Activated T-helper 1 cell treated with anti-CD3 and anti-CD28 coated beads, Interleukin-12 subunit alpha, Interleukin-12 subunit beta, Interleukin-2, Interleukin-4 antibody, amounts not matched to agents 30 ng/mL and 10 ng/mL and 1 ng/mL, durations not matched to agents 14 hours and 24 hours and 36 hours (primary cell): ENCODE data around the gene EMCN. TPM values are rescaled to one million over a fixed set of nuclear protein-coding genes. Genes with fewer than 3 reads are reported as not detected.
"Not testable (repeated sequence)": the region's sequence is repeated elsewhere in the genome, so short reads cannot be mapped to it uniquely, and the experiment has no call there.

Experiments used
- DNase-seq: peaks from one replicate; pipeline ENCODE4 v3.0.0; 2021; ENCODE audit warnings: low spot score
- H3K27ac Mint-ChIP-seq: one replicate; pipeline ENCODE4 v1.8.0; 2021; ENCODE audit warnings: mild to moderate bottlenecking, mixed read lengths
- H3K27me3 Mint-ChIP-seq: one replicate; pipeline ENCODE4 v1.8.0; 2022; ENCODE audit warnings: mild to moderate bottlenecking, moderate library complexity, mixed read lengths; ENCODE audit not compliant: insufficient read depth
- H3K36me3 Mint-ChIP-seq: one replicate; pipeline ENCODE4 v1.8.0; 2021; ENCODE audit warnings: low read depth, mixed read lengths
- H3K4me1 Mint-ChIP-seq: one replicate; pipeline ENCODE4 v1.8.0; 2021; ENCODE audit warnings: low read depth, mixed read lengths
- H3K4me3 Mint-ChIP-seq: one replicate; pipeline ENCODE4 v1.8.0; 2021; ENCODE audit warnings: mild to moderate bottlenecking, moderate library complexity, mixed read lengths
- H3K9me3 Mint-ChIP-seq: one replicate; pipeline ENCODE4 v1.8.0; 2021; ENCODE audit warnings: mixed read lengths
- intact Hi-C: fragments of 100-400 bp; cut with micrococcal nuclease; formaldehyde crosslinking; loops from one replicate; pipeline ENCODE4 v1.15.1; 2024
- total RNA-seq: library from RNA; stranded (reverse); gene quantifications from 2 replicates; pipeline ENCODE4 v1.2.3, GENCODE V29; 2022

EMCN gene
- total RNA-seq, 1 donor from 2014 or later: not detected

DNA sequence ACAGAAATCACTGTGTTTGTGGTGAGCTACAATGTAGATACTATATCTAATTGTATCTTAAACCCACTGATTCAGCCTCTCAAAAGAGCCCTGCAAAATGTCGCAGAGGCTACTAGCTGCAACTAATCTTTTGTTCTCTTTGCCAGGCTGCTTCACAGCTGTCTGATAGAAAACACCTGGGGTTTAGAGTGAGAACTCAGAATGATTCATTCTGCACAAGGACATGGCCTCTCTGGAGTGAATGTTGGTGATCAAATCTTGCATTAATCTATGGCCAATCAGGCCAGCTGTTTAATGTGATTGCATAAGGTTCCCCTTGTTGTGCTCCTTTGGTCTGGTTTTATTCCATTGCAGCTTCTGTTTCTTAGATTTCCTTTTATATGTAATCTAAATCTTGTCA is 100.3 kb downstream of the EMCN start:
- H3K36me3 Mint-ChIP-seq: no peaks in the 10 kb centered on the region
- H3K4me1 Mint-ChIP-seq: no peaks in the 10 kb centered on the region
- H3K9me3 Mint-ChIP-seq: no peaks in the 10 kb centered on the region
- H3K27me3 Mint-ChIP-seq: peaks cover 3% of the 10 kb centered on the region
- H3K27ac Mint-ChIP-seq: no peak overlapping the region
- intact Hi-C loops: no loop called here
- no peak for DNase-seq
- no peak overlapping the region for H3K4me3 Mint-ChIP-seq

DNA sequence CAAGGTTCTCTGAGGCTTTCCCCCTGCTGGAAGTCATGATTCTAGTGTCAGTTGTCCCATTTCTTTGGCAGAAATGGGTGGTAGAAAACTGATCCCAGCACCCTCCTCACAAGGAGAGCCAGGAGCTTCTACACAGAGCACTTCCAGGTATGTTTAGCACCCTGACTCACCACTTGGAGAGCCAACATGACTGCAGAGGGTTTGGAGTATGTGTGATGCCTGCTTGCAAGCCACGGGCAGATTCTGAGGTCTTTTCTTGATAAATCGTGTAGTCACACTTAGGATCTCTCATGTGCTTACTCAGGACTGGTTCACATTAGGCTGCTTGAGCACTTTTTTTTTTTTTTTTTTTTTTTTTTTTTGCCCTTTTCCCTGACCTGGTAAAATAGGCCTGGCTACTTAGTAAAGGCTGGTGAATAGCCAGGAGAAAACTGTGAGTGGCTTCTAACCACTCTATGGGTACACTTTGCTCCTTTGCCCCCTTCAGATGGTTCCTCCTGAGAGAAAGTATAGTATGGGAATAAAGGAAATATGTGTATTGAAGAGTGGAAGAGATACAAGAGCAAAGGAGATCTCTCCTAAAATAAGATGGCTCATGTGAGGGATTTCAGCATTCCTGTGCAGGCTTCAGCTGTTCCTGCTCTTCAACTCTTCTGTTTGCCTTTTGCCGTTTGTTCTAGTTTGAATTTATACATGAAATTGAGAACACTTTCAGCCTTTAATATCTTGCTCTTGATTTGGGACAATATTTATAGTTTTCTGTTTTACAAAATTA is 103.6 kb downstream of the EMCN start:
- Mint-ChIP-seq H3K27me3 (peaks cover 7% of the 10 kb centered on the region), H3K4me3 (no peak overlapping the region), H3K4me1 (no peaks in the 10 kb centered on the region), H3K36me3 (no peaks in the 10 kb centered on the region), H3K9me3 (no peaks in the 10 kb centered on the region), H3K27ac (no peak overlapping the region)
- DNase-seq: no peak
- intact Hi-C loops: no loop called here

DNA sequence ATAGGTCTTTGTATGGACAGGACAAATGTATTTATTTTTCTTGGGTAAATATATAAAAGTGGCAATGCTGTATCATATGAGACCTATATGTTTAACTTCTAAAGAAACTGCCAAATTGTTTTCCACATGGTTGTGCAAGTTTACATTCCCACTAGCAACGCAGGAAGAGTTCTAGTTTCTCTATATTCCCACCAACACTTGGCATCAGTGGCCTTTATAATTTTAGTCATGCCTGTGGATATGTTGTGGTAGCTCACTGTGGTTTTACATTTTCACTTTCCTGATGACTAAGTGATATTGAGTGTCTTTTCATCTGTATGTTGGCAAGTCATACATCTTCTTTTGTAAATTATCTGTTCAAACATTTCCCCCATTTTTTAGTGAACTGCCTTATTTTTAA is 126.0 kb downstream of the EMCN start:
- Mint-ChIP-seq H3K27ac (no peak overlapping the region), H3K9me3 (no peaks in the 10 kb centered on the region), H3K4me3 (no peak overlapping the region), H3K27me3 (peaks cover 6% of the 10 kb centered on the region), H3K4me1 (peaks cover 5% of the 10 kb centered on the region), H3K36me3 (no peaks in the 10 kb centered on the region)
- intact Hi-C loops: no loop called here
- DNase-seq: no peak

DNA sequence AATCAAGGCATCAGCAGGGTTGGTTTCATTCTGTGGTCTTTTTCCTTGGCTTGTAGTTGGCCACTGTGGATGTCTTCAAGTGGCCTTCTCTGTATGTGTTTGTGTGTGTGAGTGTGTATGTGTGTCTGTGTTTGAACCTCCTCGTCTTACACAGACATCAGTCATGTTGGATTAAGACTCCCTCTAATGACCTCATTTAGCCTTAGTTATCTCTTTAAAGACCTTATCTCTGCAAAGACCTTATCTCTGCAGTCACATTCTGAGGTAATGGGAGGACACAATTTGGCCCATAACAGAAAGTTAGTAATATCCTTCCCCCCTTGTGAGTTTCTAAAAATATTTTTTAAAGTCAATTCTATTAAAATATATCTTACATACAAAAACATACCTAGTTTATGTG is 126.7 kb downstream of the EMCN start:
- H3K4me1 Mint-ChIP-seq: peaks cover 5% of the 10 kb centered on the region
- H3K27ac Mint-ChIP-seq: no peak overlapping the region
- no peak overlapping the region for H3K4me3 Mint-ChIP-seq
- intact Hi-C loops: no loop called here
- H3K9me3 Mint-ChIP-seq: no peaks in the 10 kb centered on the region
- H3K27me3 Mint-ChIP-seq: peaks cover 6% of the 10 kb centered on the region
- H3K36me3 Mint-ChIP-seq: no peaks in the 10 kb centered on the region
- DNase-seq: no peak

DNA sequence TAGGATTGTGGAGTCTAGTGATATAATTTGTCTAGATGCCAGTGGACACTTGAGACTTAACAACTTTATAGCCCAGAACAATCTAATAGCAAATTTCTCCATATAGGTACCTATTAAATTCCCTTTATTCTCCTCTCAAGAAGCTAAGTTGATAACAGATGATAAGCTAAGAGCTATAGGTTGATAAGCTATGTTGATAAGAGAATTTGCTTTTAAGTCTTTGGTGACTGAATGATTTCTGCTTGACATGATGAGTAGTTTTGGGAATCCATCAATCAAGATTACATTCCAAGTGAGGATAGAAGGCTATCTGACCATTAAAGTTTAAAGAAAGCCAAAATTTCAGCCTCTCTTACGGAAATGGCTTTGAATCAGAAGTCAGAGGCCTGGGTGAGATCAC is 131.6 kb downstream of the EMCN start:
- Mint-ChIP-seq H3K4me3 (no peak overlapping the region), H3K9me3 (no peaks in the 10 kb centered on the region), H3K36me3 (no peaks in the 10 kb centered on the region), H3K27me3 (peaks cover 3% of the 10 kb centered on the region), H3K4me1 (no peaks in the 10 kb centered on the region), H3K27ac (no peak overlapping the region)
- DNase-seq: no peak
- intact Hi-C loops: no loop called here

DNA sequence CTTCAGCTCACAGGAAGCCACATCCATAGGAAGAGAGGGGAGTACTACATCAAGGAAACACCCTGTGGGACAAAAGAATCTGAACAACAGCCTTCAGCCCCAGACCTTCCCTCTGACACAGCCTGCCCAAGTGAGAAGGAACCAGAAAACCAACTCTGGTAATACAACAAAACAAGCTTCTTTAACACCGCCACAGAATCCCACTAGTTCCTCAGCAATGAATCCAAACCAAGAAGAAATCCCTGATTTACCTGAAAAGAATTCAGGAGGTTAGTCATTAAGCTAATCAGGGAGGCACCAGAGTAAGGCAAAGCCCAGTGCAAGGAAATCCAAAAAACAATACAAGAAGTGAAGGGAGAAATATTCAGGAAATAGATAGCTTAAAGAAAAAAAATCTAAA is 137.4 kb downstream of the EMCN start:
- intact Hi-C loops, DNase-seq, H3K4me1 Mint-ChIP-seq, H3K9me3 Mint-ChIP-seq, H3K27ac Mint-ChIP-seq, H3K27me3 Mint-ChIP-seq, H3K36me3 Mint-ChIP-seq, H3K4me3 Mint-ChIP-seq: not testable (repeated sequence)

DNA sequence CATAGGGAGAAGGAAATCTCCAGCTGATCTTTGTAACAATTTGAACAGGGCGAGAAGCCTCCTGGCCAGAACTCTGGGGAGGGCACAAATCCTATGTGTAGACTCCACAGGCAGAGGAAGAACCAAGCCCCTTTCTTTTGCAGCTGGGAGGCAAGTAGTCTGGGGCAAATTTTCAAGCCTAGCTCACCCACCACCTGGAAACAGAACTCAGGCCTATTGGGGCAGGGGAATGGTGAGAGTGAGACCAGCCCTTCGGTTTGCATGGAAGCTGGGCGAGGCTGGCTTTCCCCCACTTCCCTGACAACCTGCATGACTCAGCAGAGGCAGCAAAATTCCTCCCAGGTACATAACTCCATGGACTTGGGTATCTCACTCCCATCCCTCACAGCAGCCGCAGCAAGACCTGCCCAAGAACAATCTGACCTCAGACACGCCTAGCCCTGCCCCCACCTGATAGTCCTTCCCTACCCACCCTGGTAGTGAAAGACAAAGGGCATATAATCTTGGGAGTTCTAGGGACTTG is 138.2 kb downstream of the EMCN start:
- H3K9me3 Mint-ChIP-seq: no peaks in the 10 kb centered on the region
- H3K27ac Mint-ChIP-seq: no peak overlapping the region
- no peaks in the 10 kb centered on the region for H3K27me3 Mint-ChIP-seq
- no peaks in the 10 kb centered on the region for H3K36me3 Mint-ChIP-seq
- no peak overlapping the region for H3K4me3 Mint-ChIP-seq
- no peaks in the 10 kb centered on the region for H3K4me1 Mint-ChIP-seq
- no peak for DNase-seq
- intact Hi-C loops: no loop called here

DNA sequence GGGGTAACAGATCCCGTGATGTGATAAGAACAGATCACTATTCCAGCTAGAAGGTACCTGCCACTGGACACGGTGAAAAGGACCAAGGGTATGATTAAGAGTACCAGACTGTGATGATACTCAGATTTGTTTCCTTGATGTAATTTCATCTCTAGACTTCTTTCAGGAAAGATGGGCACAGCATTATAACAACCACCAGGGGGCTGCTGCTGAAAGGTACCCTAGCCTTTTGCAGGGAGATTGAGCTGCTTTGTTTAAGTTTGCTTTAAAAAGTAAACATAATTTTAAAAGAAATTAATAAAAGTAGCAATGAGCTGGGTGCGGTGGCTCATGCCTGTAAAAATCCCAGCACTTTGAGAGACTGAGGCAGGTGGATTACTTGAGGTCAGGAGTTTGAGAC is 145.4 kb downstream of the EMCN start:
- no peaks in the 10 kb centered on the region for H3K36me3 Mint-ChIP-seq
- no peaks in the 10 kb centered on the region for H3K27me3 Mint-ChIP-seq
- H3K4me1 Mint-ChIP-seq: no peaks in the 10 kb centered on the region
- H3K9me3 Mint-ChIP-seq: no peaks in the 10 kb centered on the region
- DNase-seq: no peak
- no peak overlapping the region for H3K27ac Mint-ChIP-seq
- intact Hi-C loops: no loop called here
- no peak overlapping the region for H3K4me3 Mint-ChIP-seq

DNA sequence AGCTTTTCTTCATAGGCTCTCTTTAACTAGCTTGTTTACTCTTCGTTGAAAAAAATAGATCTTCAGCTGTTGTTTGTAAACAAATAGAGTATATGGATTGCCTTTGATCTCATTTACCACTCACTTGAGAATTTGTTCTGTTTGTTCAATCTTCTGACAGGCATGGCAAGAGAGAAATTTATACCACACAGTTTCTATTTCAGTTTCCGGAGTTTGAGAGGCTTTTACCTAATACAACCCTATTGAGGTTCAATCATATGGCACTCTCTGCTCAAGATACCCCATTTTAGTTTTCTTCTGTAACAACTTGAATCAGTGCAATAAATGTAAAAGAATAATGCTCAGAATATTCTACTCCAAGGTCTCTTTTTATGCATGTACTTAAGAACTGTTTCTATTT is 148.0 kb downstream of the EMCN start:
- intact Hi-C loops: no loop called here
- H3K27me3 Mint-ChIP-seq: no peaks in the 10 kb centered on the region
- H3K4me3 Mint-ChIP-seq: no peak overlapping the region

DNA sequence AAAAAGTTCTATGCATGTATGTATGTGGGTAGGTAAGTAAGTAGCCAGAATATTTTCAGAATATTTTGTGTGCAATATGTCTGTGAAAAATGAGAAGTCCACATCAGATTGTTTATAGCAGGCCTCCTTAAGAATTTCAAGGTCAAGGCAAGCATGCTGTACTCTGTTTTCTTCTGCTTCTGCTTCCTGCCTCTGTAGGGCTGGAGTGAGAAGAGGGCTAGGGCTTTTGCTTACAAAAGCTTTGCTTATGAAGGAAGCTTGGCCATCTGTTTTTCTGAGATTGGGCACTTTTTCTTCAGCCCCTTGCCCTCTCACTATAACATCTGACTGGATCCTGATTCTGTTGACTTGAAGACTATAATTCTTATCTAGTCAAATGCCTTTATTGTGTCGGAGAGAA is 150.4 kb downstream of the EMCN start:
- Mint-ChIP-seq H3K36me3 (no peaks in the 10 kb centered on the region), H3K27me3 (no peaks in the 10 kb centered on the region), H3K4me1 (no peaks in the 10 kb centered on the region), H3K9me3 (no peaks in the 10 kb centered on the region), H3K4me3 (no peak overlapping the region), H3K27ac (no peak overlapping the region)
- DNase-seq: no peak
- intact Hi-C loops: no loop called here

More for the DNA sequence above, 148.0 kb downstream of the EMCN start:
- DNase-seq: no peak
- Mint-ChIP-seq H3K9me3 (no peaks in the 10 kb centered on the region), H3K4me1 (no peaks in the 10 kb centered on the region), H3K27ac (no peak overlapping the region), H3K36me3 (no peaks in the 10 kb centered on the region)

DNA sequence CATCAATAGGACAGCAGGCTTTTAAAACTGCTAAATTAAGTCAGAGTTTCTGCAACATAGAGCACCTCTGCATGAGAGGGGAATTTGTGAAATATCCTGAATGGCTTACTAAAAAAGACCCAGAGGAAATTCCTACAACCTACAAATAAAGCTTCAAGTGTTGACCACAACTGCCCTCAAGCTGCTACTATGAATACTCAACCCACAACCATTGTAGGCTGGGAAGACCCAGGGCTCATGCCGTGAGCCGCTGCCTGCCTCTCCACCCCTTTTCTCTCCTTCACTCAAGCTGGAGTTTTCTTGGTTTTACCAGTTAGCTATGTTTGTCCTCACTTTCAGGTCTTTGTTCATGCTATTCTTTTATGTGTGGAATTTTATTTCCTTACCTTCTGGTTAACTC is 151.6 kb downstream of the EMCN start:
- Mint-ChIP-seq H3K27me3 (no peaks in the 10 kb centered on the region), H3K36me3 (no peaks in the 10 kb centered on the region), H3K4me3 (no peak overlapping the region), H3K27ac (no peak overlapping the region), H3K4me1 (no peaks in the 10 kb centered on the region), H3K9me3 (no peaks in the 10 kb centered on the region)
- intact Hi-C loops: no loop called here
- no peak for DNase-seq

DNA sequence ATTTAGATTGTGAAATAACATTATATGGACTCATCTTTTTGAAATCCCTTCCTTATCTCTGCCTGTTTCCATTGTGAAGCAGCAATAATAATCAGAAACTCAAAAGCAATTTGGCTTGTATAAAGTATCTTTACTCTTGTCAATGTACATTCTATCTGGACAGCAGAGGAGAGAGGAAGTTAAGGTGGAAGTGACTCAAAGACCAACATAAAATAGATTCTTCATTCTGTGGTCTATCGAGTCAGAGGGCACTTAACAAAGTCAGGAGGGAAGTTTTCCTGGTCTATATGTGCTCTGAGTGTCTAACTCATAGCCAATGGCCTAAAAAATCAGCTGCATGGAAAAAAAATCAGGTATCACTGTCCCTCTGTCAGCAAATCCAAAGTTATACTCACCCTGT is 155.5 kb downstream of the EMCN start:
- no peaks in the 10 kb centered on the region for H3K4me1 Mint-ChIP-seq
- peaks cover 2% of the 10 kb centered on the region for H3K9me3 Mint-ChIP-seq
- intact Hi-C loops: no loop called here
- DNase-seq: no peak
- no peaks in the 10 kb centered on the region for H3K36me3 Mint-ChIP-seq
- H3K27me3 Mint-ChIP-seq: no peaks in the 10 kb centered on the region
- H3K27ac Mint-ChIP-seq: no peak overlapping the region
- no peak overlapping the region for H3K4me3 Mint-ChIP-seq

DNA sequence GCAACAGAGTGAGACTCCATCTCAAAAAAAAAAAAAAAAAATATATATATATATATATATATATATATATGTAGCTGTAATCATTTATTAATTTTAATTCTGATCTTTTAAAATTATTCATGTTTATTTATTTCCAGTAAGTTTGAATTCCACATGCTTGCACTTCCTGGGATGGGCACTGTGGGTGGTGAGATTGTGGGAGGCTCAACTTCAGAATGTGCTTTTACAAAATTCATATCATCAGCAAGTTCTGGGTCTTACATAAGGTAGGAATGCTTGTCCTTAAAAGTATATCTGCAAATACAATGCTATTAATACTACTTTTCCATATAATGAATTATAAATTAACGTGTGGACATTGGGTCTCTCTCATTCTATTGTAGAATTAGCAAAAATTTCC is 156.5 kb downstream of the EMCN start:
- H3K9me3 Mint-ChIP-seq: peaks cover 4% of the 10 kb centered on the region
- H3K36me3 Mint-ChIP-seq: no peaks in the 10 kb centered on the region
- no peak overlapping the region for H3K27ac Mint-ChIP-seq
- H3K4me1 Mint-ChIP-seq: no peaks in the 10 kb centered on the region
- no peaks in the 10 kb centered on the region for H3K27me3 Mint-ChIP-seq
- DNase-seq: no peak
- intact Hi-C loops: no loop called here
- H3K4me3 Mint-ChIP-seq: no peak overlapping the region

DNA sequence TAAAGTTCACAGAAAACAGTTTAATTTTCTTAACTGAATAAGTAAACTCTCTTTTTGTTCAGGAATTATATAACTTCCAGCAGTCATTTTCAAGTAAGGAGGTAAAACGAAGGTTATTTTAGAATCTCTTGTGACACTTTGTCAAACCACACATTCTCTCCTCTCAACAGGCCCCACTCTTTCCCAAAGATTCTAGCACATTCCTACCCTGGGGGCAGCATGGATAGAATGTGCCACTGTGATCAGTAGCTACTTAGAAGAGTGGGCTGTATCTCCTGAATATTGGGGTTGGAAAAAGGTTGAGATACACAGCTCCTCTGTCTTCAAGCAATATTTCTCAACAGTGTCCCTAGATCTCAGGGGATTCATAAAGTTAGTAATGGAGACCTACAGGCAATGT is 157.6 kb downstream of the EMCN start:
- no peaks in the 10 kb centered on the region for H3K4me1 Mint-ChIP-seq

More for the DNA sequence above, 157.6 kb downstream of the EMCN start:
- H3K27ac Mint-ChIP-seq: no peak overlapping the region
- H3K36me3 Mint-ChIP-seq: no peaks in the 10 kb centered on the region
- H3K9me3 Mint-ChIP-seq: peaks cover 4% of the 10 kb centered on the region
- no peaks in the 10 kb centered on the region for H3K27me3 Mint-ChIP-seq
- intact Hi-C loops: no loop called here
- H3K4me3 Mint-ChIP-seq: no peak overlapping the region
- DNase-seq: no peak
